ENCODE results near the gene CCDC30. TPM values are rescaled to one million over a fixed set of nuclear protein-coding genes. Genes with fewer than 3 reads are reported as not detected.

Gene CCDC30
- total RNA-seq, 2 donors from 2014 or later, result 3.0 to 4.9 TPM

DNA sequence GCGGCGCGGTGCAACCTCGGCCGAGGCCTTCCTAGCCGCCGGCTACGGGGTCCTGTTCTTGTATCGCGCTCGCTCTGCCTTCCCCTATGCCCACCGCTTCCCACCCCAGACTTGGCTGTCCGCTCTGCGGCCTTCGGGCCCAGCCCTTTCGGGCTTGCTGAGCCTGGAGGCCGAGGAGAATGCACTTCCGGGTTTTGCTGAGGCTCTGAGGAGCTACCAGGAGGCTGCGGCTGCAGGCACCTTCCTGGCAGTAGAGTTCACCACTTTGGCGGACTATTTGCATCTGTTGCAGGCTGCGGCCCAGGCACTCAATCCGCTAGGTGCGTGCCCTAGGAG, 6.4 kb upstream of the CCDC30 start:
- ATAC-seq (ENCODE audit: insufficient number of reproducible peaks, low FRiP score, low read depth) (no peak), DNase-seq (ENCODE audit: low spot score) (no peak)
- Histone ChIP-seq H3K9me3 (no peaks in the 10 kb centered on the region), H3K36me3 (peaks cover 5% of the 10 kb centered on the region), H3K4me3 (peak overlapping the region; percentile 93), H3K4me1 (ENCODE audit: control insufficient read depth in 1 of 2, low read depth in 2 of 2) (peaks cover 6 to 9% of the 10 kb centered on the region in 2 donors), H3K27ac (peak overlapping the region; percentile 87 to 88), H3K27me3 (replicated peaks; ENCODE audit: insufficient read depth) (no peaks in the 10 kb centered on the region)
- TF ChIP-seq, protein P1, sequence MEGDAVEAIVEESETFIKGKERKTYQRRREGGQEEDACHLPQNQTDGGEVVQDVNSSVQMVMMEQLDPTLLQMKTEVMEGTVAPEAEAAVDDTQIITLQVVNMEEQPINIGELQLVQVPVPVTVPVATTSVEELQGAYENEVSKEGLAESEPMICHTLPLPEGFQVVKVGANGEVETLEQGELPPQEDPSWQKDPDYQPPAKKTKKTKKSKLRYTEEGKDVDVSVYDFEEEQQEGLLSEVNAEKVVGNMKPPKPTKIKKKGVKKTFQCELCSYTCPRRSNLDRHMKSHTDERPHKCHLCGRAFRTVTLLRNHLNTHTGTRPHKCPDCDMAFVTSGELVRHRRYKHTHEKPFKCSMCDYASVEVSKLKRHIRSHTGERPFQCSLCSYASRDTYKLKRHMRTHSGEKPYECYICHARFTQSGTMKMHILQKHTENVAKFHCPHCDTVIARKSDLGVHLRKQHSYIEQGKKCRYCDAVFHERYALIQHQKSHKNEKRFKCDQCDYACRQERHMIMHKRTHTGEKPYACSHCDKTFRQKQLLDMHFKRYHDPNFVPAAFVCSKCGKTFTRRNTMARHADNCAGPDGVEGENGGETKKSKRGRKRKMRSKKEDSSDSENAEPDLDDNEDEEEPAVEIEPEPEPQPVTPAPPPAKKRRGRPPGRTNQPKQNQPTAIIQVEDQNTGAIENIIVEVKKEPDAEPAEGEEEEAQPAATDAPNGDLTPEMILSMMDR (IDR thresholded peaks at IDR 0.05), result no peak

GRCh38 chr1:42461196-42461595, 1.9 kb upstream of the CCDC30 start:
- Histone ChIP-seq H3K4me3 (no peak overlapping the region), H3K27ac (no peak overlapping the region), H3K27me3 (replicated peaks; ENCODE audit: insufficient read depth) (no peaks in the 10 kb centered on the region), H3K9me3 (no peaks in the 10 kb centered on the region), H3K4me1 (ENCODE audit: control insufficient read depth in 1 of 2, low read depth in 2 of 2) (peaks cover 6 to 23% of the 10 kb centered on the region in 2 donors), H3K36me3 (peaks cover 5% of the 10 kb centered on the region)
- ATAC-seq (ENCODE audit: insufficient number of reproducible peaks, low FRiP score, low read depth) (no peak), DNase-seq (ENCODE audit: low spot score) (no peak)
- TF ChIP-seq, protein P1 (IDR thresholded peaks at IDR 0.05), result no peak

DNA sequence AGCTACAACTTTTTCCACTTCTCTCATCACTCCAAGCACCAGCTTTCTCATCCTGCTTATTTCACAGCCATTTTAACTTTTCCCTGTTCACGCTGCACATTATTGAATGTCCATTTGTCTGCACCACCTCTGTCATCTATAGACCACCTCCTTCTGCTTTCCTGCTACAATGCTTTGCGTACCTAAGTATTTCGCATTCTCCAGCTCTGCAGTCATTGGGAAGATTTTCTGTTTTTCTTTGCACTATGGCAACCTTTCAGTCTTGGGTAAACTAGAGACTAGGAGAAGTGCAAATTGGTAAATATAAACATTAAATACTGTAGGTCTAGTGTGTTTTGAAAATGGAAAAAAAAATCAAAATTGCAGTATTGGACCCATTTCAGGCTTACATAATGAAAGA, 835 bp downstream of the CCDC30 start:
- no peaks in the 10 kb centered on the region for H3K9me3 ChIP-seq
- H3K27ac ChIP-seq, result no peak overlapping the region
- DNase-seq (ENCODE audit: low spot score) (no peak), ATAC-seq (ENCODE audit: insufficient number of reproducible peaks, low FRiP score, low read depth) (no peak)
- no peaks in the 10 kb centered on the region for H3K36me3 ChIP-seq
- no peaks in the 10 kb centered on the region for H3K27me3 ChIP-seq (replicated peaks; ENCODE audit: insufficient read depth)
- H3K4me1 ChIP-seq (ENCODE audit: control insufficient read depth in 1 of 2, low read depth in 2 of 2), result peaks cover 0 to 14% of the 10 kb centered on the region in 2 donors
- TF ChIP-seq, protein P1 (IDR thresholded peaks at IDR 0.05), result no peak
- H3K4me3 ChIP-seq, result peak overlapping the region; percentile 81

GRCh38 chr1:42466030-42466429, 2.9 kb downstream of the CCDC30 start:
- no peak overlapping the region for H3K27ac ChIP-seq
- TF ChIP-seq, protein P1 (IDR thresholded peaks at IDR 0.05), result no peak

DNA sequence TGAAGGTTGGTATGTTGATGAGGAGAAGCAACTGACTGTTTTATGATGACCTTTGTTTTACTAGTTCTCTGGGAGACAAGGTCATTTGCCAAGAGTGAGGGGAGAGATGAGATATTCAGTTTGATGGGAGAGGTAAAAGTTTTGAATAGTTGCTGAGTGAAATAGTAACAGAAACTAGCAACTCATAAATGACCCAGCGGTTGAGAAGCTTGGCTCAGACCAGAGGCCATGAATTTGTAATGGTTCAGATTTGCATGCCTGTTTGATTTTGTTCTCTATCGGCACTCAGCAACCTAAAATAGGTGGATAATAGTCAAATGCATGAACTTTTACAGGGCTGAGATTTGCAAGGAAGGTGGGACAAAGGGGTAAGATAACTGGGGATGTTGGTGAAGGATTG, 6.6 kb downstream of the CCDC30 start:
- H3K36me3 ChIP-seq, result no peaks in the 10 kb centered on the region

More at GRCh38 chr1:42466030-42466429, 2.9 kb downstream of the CCDC30 start:
- no peak for DNase-seq (ENCODE audit: low spot score)
- no peak for ATAC-seq (ENCODE audit: insufficient number of reproducible peaks, low FRiP score, low read depth)
- Histone ChIP-seq H3K27me3 (replicated peaks; ENCODE audit: insufficient read depth) (no peaks in the 10 kb centered on the region), H3K4me1 (ENCODE audit: control insufficient read depth in 1 of 2, low read depth in 2 of 2) (peaks cover 0 to 14% of the 10 kb centered on the region in 2 donors), H3K36me3 (no peaks in the 10 kb centered on the region), H3K4me3 (no peak overlapping the region), H3K9me3 (no peaks in the 10 kb centered on the region)

More for the DNA sequence above, 6.6 kb downstream of the CCDC30 start:
- DNase-seq (ENCODE audit: low spot score) (no peak), ATAC-seq (ENCODE audit: insufficient number of reproducible peaks, low FRiP score, low read depth) (no peak)
- TF ChIP-seq, protein P1 (IDR thresholded peaks at IDR 0.05), result no peak
- H3K27ac ChIP-seq, result no peak overlapping the region
- no peaks in the 10 kb centered on the region for H3K27me3 ChIP-seq (replicated peaks; ENCODE audit: insufficient read depth)
- H3K4me3 ChIP-seq, result no peak overlapping the region
- no peaks in the 10 kb centered on the region for H3K4me1 ChIP-seq (ENCODE audit: control insufficient read depth in 1 of 2, low read depth in 2 of 2)
- H3K9me3 ChIP-seq, result no peaks in the 10 kb centered on the region
